HepG2 (cell line): ENCODE data around the gene GDF15. TPM values are rescaled to one million over a fixed set of nuclear protein-coding genes. Genes with fewer than 3 reads are reported as not detected.

Experiments
- BRD4 ChIP-seq: sonication (generic); formaldehyde crosslinking; IDR thresholded peaks from 2 replicates; pipeline ENCODE4 v1.4.0; 2020; ENCODE audit warnings: missing genetic modification reagents
- CAMTA2 ChIP-seq: sonication (generic); formaldehyde crosslinking; IDR thresholded peaks from 2 replicates; pipeline ENCODE4 v1.4.0; 2020; ENCODE audit warnings: mild to moderate bottlenecking, missing genetic modification reagents, borderline replicate concordance
- CERS6 ChIP-seq: sonication (generic); formaldehyde crosslinking; IDR thresholded peaks from 2 replicates; pipeline ENCODE4 v1.5.0; 2020; ENCODE audit warnings: missing genetic modification reagents
- DNMT3B ChIP-seq: conservative IDR thresholded peaks from 2 replicates; pipeline ENCODE4 v1.6.1; 2016; ENCODE audit warnings: missing biosample characterization, control low read depth
- FLYWCH1 ChIP-seq: sonication (generic); formaldehyde crosslinking; IDR thresholded peaks from 2 replicates; pipeline ENCODE4 v1.8.1; 2023; ENCODE audit warnings: mild to moderate bottlenecking, missing genetic modification reagents
- KAT8 ChIP-seq: IDR thresholded peaks from 2 replicates; pipeline ENCODE4 v1.6.1; 2016; ENCODE audit warnings: missing genetic modification reagents, missing compliant biosample characterization
- KMT2A ChIP-seq: sonication (generic); formaldehyde crosslinking; IDR thresholded peaks from 2 replicates; pipeline ENCODE4 v1.4.0; 2020; ENCODE audit warnings: missing genetic modification reagents
- MXD3 ChIP-seq: IDR thresholded peaks from 2 replicates; pipeline ENCODE4 v1.6.1; 2016; ENCODE audit warnings: mild to moderate bottlenecking, missing biosample characterization, missing genetic modification reagents
- NR0B2 ChIP-seq: sonication (generic); formaldehyde crosslinking; IDR thresholded peaks from 2 replicates; pipeline ENCODE4 v1.4.0; 2020; ENCODE audit warnings: mild to moderate bottlenecking, missing genetic modification reagents
- PHF5A ChIP-seq: IDR thresholded peaks from one replicate; pipeline ENCODE4 v1.6.1; 2018; ENCODE audit warnings: low read depth, missing genetic modification reagents; ENCODE audit not compliant: unreplicated experiment
- PLRG1 ChIP-seq: fragments of 450-650 bp; conservative IDR thresholded peaks from 2 replicates; pipeline ENCODE4 v1.6.1; 2016
- PREB ChIP-seq: sonication (generic); formaldehyde crosslinking; IDR thresholded peaks from 2 replicates; pipeline ENCODE4 v1.4.0; 2020; ENCODE audit warnings: missing genetic modification reagents
- RAD51 ChIP-seq: fragments of 450-650 bp; IDR thresholded peaks from 2 replicates; pipeline ENCODE4 v1.6.1; 2016; ENCODE audit warnings: borderline replicate concordance
- RCOR2 ChIP-seq: IDR thresholded peaks from 2 replicates; pipeline ENCODE4 v1.6.1; 2016; ENCODE audit warnings: missing biosample characterization, missing genetic modification reagents
- RFXANK ChIP-seq: IDR thresholded peaks from 2 replicates; pipeline ENCODE4 v1.6.1; 2016
- SMAD9 ChIP-seq: sonication (generic); formaldehyde crosslinking; IDR thresholded peaks from 2 replicates; pipeline ENCODE4 v1.5.1; 2020; ENCODE audit warnings: mild to moderate bottlenecking, missing genetic modification reagents
- SRSF4 ChIP-seq: fragments of 200-400 bp; formaldehyde crosslinking; IDR thresholded peaks from one replicate; pipeline ENCODE4 v1.6.1; 2018; ENCODE audit warnings: mild to moderate bottlenecking, low read depth, low read length, moderate library complexity; ENCODE audit not compliant: poor library complexity, severe bottlenecking
- TCF12 ChIP-seq, 2 experiments: fragments of 450-650 bp in 1 of 2; sonication (generic) in 1 of 2; formaldehyde crosslinking in 1 of 2; IDR thresholded peaks; 2 replicates each; pipeline versions ENCODE4 v1.6.1 to v1.8.0; 2017 to 2022; ENCODE audit warnings: antibody characterized with exemption in 1 of 2, mild to moderate bottlenecking in 1 of 2, missing genetic modification reagents in 1 of 2, moderate library complexity in 1 of 2
- TCF7 ChIP-seq: sonication (generic); IDR thresholded peaks from 2 replicates; pipeline ENCODE4 v1.6.1; 2016; ENCODE audit warnings: antibody characterized with exemption, low read depth
- WIZ ChIP-seq: sonication (generic); formaldehyde crosslinking; IDR thresholded peaks from 2 replicates; pipeline ENCODE4 v1.5.1; 2020; ENCODE audit warnings: mild to moderate bottlenecking, missing genetic modification reagents
- YEATS4 ChIP-seq: sonication (generic); formaldehyde crosslinking; IDR thresholded peaks from 2 replicates; pipeline ENCODE4 v1.4.0; 2020; ENCODE audit warnings: missing genetic modification reagents, borderline replicate concordance
- YY1 ChIP-seq: IDR thresholded peaks from 2 replicates; pipeline ENCODE4 v1.6.1; 2011; ENCODE audit warnings: low read length, low read depth, moderate library complexity, mild to moderate bottlenecking; ENCODE audit not compliant: insufficient read depth, insufficient replicate concordance
- ZBTB7B ChIP-seq: sonication (generic); formaldehyde crosslinking; IDR thresholded peaks from 2 replicates; pipeline ENCODE4 v1.4.0; 2020; ENCODE audit warnings: missing genetic modification reagents
- ZMAT5 ChIP-seq: sonication (generic); formaldehyde crosslinking; IDR thresholded peaks from 2 replicates; pipeline ENCODE4 v1.5.0; 2020; ENCODE audit warnings: mild to moderate bottlenecking, low read depth, missing genetic modification reagents, borderline replicate concordance
- ZNF547 ChIP-seq: sonication (generic); formaldehyde crosslinking; IDR thresholded peaks from 2 replicates; pipeline ENCODE4 v1.5.1; 2020; ENCODE audit warnings: mild to moderate bottlenecking, missing genetic modification reagents
- ZNF549 ChIP-seq: sonication (generic); formaldehyde crosslinking; IDR thresholded peaks from 2 replicates; pipeline ENCODE4 v1.5.0; 2020; ENCODE audit warnings: missing genetic modification reagents
- ZNF768 ChIP-seq: sonication (generic); formaldehyde crosslinking; IDR thresholded peaks from 2 replicates; pipeline ENCODE4 v1.4.0; 2020; ENCODE audit warnings: missing genetic modification reagents
- ZNF879 ChIP-seq: sonication (generic); formaldehyde crosslinking; IDR thresholded peaks from 2 replicates; pipeline ENCODE4 v1.8.1; 2023; ENCODE audit warnings: missing genetic modification reagents
- ZSCAN22 ChIP-seq: sonication (generic); formaldehyde crosslinking; IDR thresholded peaks from 2 replicates; pipeline ENCODE4 v1.4.0; 2020; ENCODE audit warnings: mild to moderate bottlenecking, missing genetic modification reagents
- ZZZ3 ChIP-seq: sonication (generic); formaldehyde crosslinking; IDR thresholded peaks from 2 replicates; pipeline ENCODE4 v1.4.0; 2020; ENCODE audit warnings: missing genetic modification reagents, mild to moderate bottlenecking, borderline replicate concordance
- polyA plus RNA-seq, 8 experiments: library from polyadenylated mRNA; depleted of rRNA in 3 of 8; stranded (reverse) in 7 of 8; unstranded in 1 of 8; fragments of >200 nt; fragmentation: Illumina TruSeq in 4 of 8; extraction: Trizol in 4 of 8; gene quantifications; 2 replicates each; pipeline versions ENCODE4 v1.2.1 to v1.2.3, GENCODE V29; 2011 to 2016; ENCODE audit warnings: low read depth in 4 of 8, missing spikeins in 1 of 8, mixed read lengths in 1 of 8; ENCODE audit not compliant: insufficient read depth in 1 of 8
- total RNA-seq, 5 experiments: library from RNA; depleted of rRNA; stranded (reverse); fragments of >200 nt; fragmentation: Illumina TruSeq; extraction: Trizol; gene quantifications; 2 replicates each; pipeline ENCODE4 v1.2.3, GENCODE V29; 2016; ENCODE audit warnings: low read depth in 1 of 5

GDF15 gene
- total and polyA plus RNA-seq, 2 of the 13 experiments (the other 11 are each of a cell fraction or from before 2014, with no cell fraction given) = 146 to 422 TPM

GRCh38 chr19:18438331-18439024, 52.5 kb downstream of the GDF15 start (continued):
- TF ChIP-seq MXD3 (CRISPR knock-in tag) (no peak), PREB (no peak), NR0B2 (CRISPR knock-in tag) (no peak), SRSF4 (no peak), DNMT3B (CRISPR knock-in tag) (no peak), RAD51 (no peak), TCF12 (IDR thresholded peaks at IDR 0.05) (no peak), TCF12 (CRISPR knock-in tag; IDR thresholded peaks at IDR 0.05) (no peak), TCF7 (no peak), ZZZ3 (CRISPR knock-in tag) (0 out of 2 replicates have a peak, but pooled peaks have one; percentile 23), ZNF768 (no peak; the same call in 1 of the 2 replicates), ZMAT5 (CRISPR knock-in tag) (no peak), CERS6 (CRISPR knock-in tag) (no peak), PLRG1 (no peak), YY1 (no peak), FLYWCH1 (CRISPR knock-in tag) (no peak), KMT2A (CRISPR knock-in tag) (no peak), WIZ (no peak), ZNF879 (no peak), RFXANK (CRISPR knock-in tag) (no peak), KAT8 (CRISPR knock-in tag) (no peak), RCOR2 (no peak), YEATS4 (no peak), PHF5A (CRISPR knock-in tag) (no peak), SMAD9 (no peak), ZNF549 (CRISPR knock-in tag) (no peak), ZBTB7B (CRISPR knock-in tag) (peak; percentile 96), CAMTA2 (CRISPR knock-in tag) (no peak), BRD4 (no peak), ZNF547 (CRISPR knock-in tag) (peak; percentile 69), ZSCAN22 (no peak)
